H9 (cell line): ENCODE measurements around the gene EYA4. TPM values are rescaled to one million over a fixed set of nuclear protein-coding genes. Genes with fewer than 3 reads are reported as not detected.

ENCODE experiments used
- DNase-seq: peaks from one replicate; pipeline ENCODE4 v3.0.0-alpha.2; 2017
- H2AFZ ChIP-seq: one replicate; pipeline ENCODE4 v1.6.1; 2013; ENCODE audit warnings: mild to moderate bottlenecking, low read length, control low read depth, moderate library complexity
- H2AK5ac ChIP-seq: 2 replicates; pipeline ENCODE4 v1.6.1; 2013; ENCODE audit warnings: low read length, control low read depth, mixed read lengths; ENCODE audit not compliant: insufficient read length
- H2BK120ac ChIP-seq: one replicate; pipeline ENCODE4 v1.6.1; 2013; ENCODE audit warnings: low read depth, mild to moderate bottlenecking, low read length, control low read depth, inconsistent platforms; ENCODE audit not compliant: poor library complexity, severe bottlenecking
- H2BK12ac ChIP-seq: 2 replicates; pipeline ENCODE4 v1.6.1; 2013; ENCODE audit warnings: low read length, control low read depth, mixed read lengths, low read depth; ENCODE audit not compliant: insufficient read length
- H2BK15ac ChIP-seq: 2 replicates; pipeline ENCODE4 v1.6.1; 2013; ENCODE audit warnings: low read depth, low read length, control low read depth
- H2BK20ac ChIP-seq: one replicate; pipeline ENCODE4 v1.6.1; 2013; ENCODE audit warnings: low read depth, mild to moderate bottlenecking, low read length, control low read depth, inconsistent platforms; ENCODE audit not compliant: poor library complexity, severe bottlenecking
- H2BK5ac ChIP-seq: 2 replicates; pipeline ENCODE4 v1.6.1; 2013; ENCODE audit warnings: low read length, control low read depth, mixed read lengths; ENCODE audit not compliant: insufficient read length
- H3K14ac ChIP-seq: 2 replicates; pipeline ENCODE4 v1.6.1; 2013; ENCODE audit warnings: low read length, control low read depth; ENCODE audit not compliant: insufficient read depth
- H3K18ac ChIP-seq: 2 replicates; pipeline ENCODE4 v1.6.1; 2013; ENCODE audit warnings: low read depth, mild to moderate bottlenecking, mixed read lengths, low read length, control low read depth; ENCODE audit not compliant: insufficient read length
- H3K23ac ChIP-seq: 2 replicates; pipeline ENCODE4 v1.6.1; 2013; ENCODE audit warnings: low read length, control low read depth, mixed read lengths, low read depth; ENCODE audit not compliant: insufficient read length
- H3K23me2 ChIP-seq: 2 replicates; pipeline ENCODE4 v1.6.1; 2013; ENCODE audit warnings: low read depth, mild to moderate bottlenecking, mixed read lengths, low read length, control low read depth; ENCODE audit not compliant: insufficient read length, poor library complexity, severe bottlenecking
- H3K27ac ChIP-seq: 2 replicates; pipeline ENCODE4 v1.5.1; 2013; ENCODE audit warnings: low read length, control low read depth, mixed read lengths, low read depth; ENCODE audit not compliant: insufficient read length
- H3K27me3 ChIP-seq: 2 replicates; pipeline ENCODE4 v1.6.1; 2013; ENCODE audit warnings: low read length, control low read depth, inconsistent platforms; ENCODE audit not compliant: insufficient read depth
- H3K4ac ChIP-seq: 2 replicates; pipeline ENCODE4 v1.6.1; 2013; ENCODE audit warnings: low read depth, mild to moderate bottlenecking, control low read depth, inconsistent platforms, low read length, moderate library complexity
- H3K4me1 ChIP-seq: 2 replicates; pipeline ENCODE4 v1.6.1; 2013; ENCODE audit warnings: low read length, control low read depth, inconsistent platforms; ENCODE audit not compliant: insufficient read depth
- H3K4me2 ChIP-seq: 2 replicates; pipeline ENCODE4 v1.6.1; 2013; ENCODE audit warnings: low read length, control low read depth, mixed read lengths; ENCODE audit not compliant: insufficient read length, insufficient read depth
- H3K56ac ChIP-seq: 2 replicates; pipeline ENCODE4 v1.6.1; 2013; ENCODE audit warnings: low read depth, mild to moderate bottlenecking, mixed read lengths, low read length, control low read depth; ENCODE audit not compliant: insufficient read length
- H3K79me1 ChIP-seq: 2 replicates; pipeline ENCODE4 v1.6.1; 2013; ENCODE audit warnings: low read depth, mild to moderate bottlenecking, moderate library complexity, low read length, control low read depth, inconsistent platforms; ENCODE audit not compliant: insufficient read depth, poor library complexity, severe bottlenecking
- H3K79me2 ChIP-seq: 2 replicates; pipeline ENCODE4 v1.6.1; 2013; ENCODE audit warnings: low read length, control low read depth, inconsistent platforms; ENCODE audit not compliant: insufficient read depth
- H3K9ac ChIP-seq: 2 replicates; pipeline ENCODE4 v1.6.1; 2013; ENCODE audit warnings: low read length, control low read depth, mixed read lengths; ENCODE audit not compliant: insufficient read length; ENCODE audit errors: extremely low read depth
- H3K9me3 ChIP-seq: one replicate; pipeline ENCODE4 v1.6.1; 2013; ENCODE audit warnings: low read depth, low read length, inconsistent platforms; ENCODE audit not compliant: control insufficient read depth
- H3T11ph ChIP-seq: one replicate; pipeline ENCODE4 v1.6.1; 2013; ENCODE audit warnings: mild to moderate bottlenecking, low read length, control low read depth, inconsistent platforms
- H4K20me1 ChIP-seq: one replicate; pipeline ENCODE4 v1.6.1; 2013; ENCODE audit not compliant: control insufficient read depth, insufficient read length, insufficient read depth
- H4K5ac ChIP-seq: 2 replicates; pipeline ENCODE4 v1.6.1; 2013; ENCODE audit warnings: low read depth, mild to moderate bottlenecking, mixed read lengths, low read length, control low read depth; ENCODE audit not compliant: insufficient read length
- H4K8ac ChIP-seq: replicated peaks from 2 replicates; pipeline ENCODE4 v1.6.1; 2013; ENCODE audit warnings: low read length, control low read depth, mixed read lengths, low read depth; ENCODE audit not compliant: insufficient read length
- H4K91ac ChIP-seq: 2 replicates; pipeline ENCODE4 v1.6.1; 2013; ENCODE audit warnings: low read depth, mild to moderate bottlenecking, moderate library complexity, mixed read lengths, low read length, control low read depth; ENCODE audit not compliant: insufficient read length
- H3K27ac Mint-ChIP-seq, 3 experiments: 2 replicates in 2 of 3; 3 replicates in 1 of 3; pipeline ENCODE4 v1.8.0; 2020 to 2021; ENCODE audit warnings: mixed read lengths in 3 of 3, mild to moderate bottlenecking in 1 of 3, moderate library complexity in 1 of 3
- H3K27me3 Mint-ChIP-seq: 2 replicates; pipeline ENCODE4 v1.8.0; 2021; ENCODE audit warnings: low read depth, mild to moderate bottlenecking, moderate library complexity, mixed read lengths
- H3K36me3 Mint-ChIP-seq, 3 experiments: 2 replicates in 2 of 3; 3 replicates in 1 of 3; pipeline ENCODE4 v1.8.0; 2020 to 2021; ENCODE audit warnings: low read depth in 3 of 3, mixed read lengths in 3 of 3; ENCODE audit not compliant: insufficient read depth in 1 of 3
- H3K4me1 Mint-ChIP-seq, 2 experiments: 2 replicates each; pipeline ENCODE4 v1.8.0; 2020; ENCODE audit warnings: mixed read lengths in 2 of 2
- H3K4me3 Mint-ChIP-seq, 2 experiments: 2 replicates in 1 of 2; 3 replicates in 1 of 2; pipeline ENCODE4 v1.8.0; 2020 to 2021; ENCODE audit warnings: mild to moderate bottlenecking in 2 of 2, mixed read lengths in 2 of 2, moderate library complexity in 1 of 2
- H3K9me3 Mint-ChIP-seq, 2 experiments: 2 replicates in 1 of 2; 3 replicates in 1 of 2; pipeline ENCODE4 v1.8.0; 2020; ENCODE audit warnings: mild to moderate bottlenecking in 2 of 2, mixed read lengths in 2 of 2, moderate library complexity in 1 of 2
- WGBS: extraction: QIAGEN DNeasy Blood & Tissue Kit; methylation state at CpG from one replicate; pipeline ENCODE4 v1.1.7; 2013; ENCODE audit warnings: missing lambda C conversion rate, low lambda C conversion rate, mixed read lengths; ENCODE audit not compliant: insufficient read length; ENCODE audit errors: extremely low coverage; 5-methylcytosine and 5-hydroxymethylcytosine counted together
- total RNA-seq: library from RNA; stranded (reverse); gene quantifications from 2 replicates; pipeline ENCODE4 v1.2.1, GENCODE V29; 2021
- TF ChIP-seq, protein P1 (sequence below): fragments of 200-600 bp; sonication (generic); conservative IDR thresholded peaks from 3 replicates; pipeline ENCODE4 v1.8.0; 2021; ENCODE audit warnings: antibody characterized with exemption, mild to moderate bottlenecking

EYA4 gene
- total RNA-seq, 1 experiment from 2014 or later: 0.26 TPM

DNA sequence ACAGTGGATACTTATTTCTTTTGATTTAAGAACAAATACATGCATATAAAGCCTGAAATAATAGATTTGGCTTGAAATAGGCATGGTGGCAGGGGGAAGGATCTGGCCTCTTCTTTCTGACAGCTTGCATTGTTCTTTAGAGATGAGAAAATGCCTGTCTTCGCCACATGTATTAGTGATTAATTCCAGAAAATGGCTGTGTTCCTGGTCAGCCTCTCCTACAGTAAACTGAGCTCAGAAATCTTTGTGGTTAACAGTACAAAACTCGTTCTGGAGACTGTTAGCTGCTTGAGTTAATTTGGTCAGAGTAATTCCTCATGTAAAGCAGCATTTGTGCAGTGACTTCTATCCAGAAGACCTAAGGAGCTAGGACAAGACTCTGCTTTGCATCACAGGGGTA is 151.5 kb downstream of the EYA4 start:
- H3K18ac ChIP-seq: no peak overlapping the region
- H2BK15ac ChIP-seq: no peak overlapping the region
- H4K8ac ChIP-seq: no peak overlapping the region
- no peak overlapping the region for H3K4ac ChIP-seq
- no peak for DNase-seq
- no peaks in the 10 kb centered on the region for H3K9me3 Mint-ChIP-seq
- H2BK5ac ChIP-seq: no peak overlapping the region
- H3K23me2 ChIP-seq: no peaks in the 10 kb centered on the region
- no peak overlapping the region for H3K56ac ChIP-seq
- no peak overlapping the region for H2BK120ac ChIP-seq
- no peaks in the 10 kb centered on the region for H3K27me3 ChIP-seq
- H3K4me3 Mint-ChIP-seq: no peak overlapping the region
- WGBS: no CpG with 5 or more reads among the region's 2 CpGs
- H3K27ac ChIP-seq: no peak overlapping the region
- TF ChIP-seq, protein P1, sequence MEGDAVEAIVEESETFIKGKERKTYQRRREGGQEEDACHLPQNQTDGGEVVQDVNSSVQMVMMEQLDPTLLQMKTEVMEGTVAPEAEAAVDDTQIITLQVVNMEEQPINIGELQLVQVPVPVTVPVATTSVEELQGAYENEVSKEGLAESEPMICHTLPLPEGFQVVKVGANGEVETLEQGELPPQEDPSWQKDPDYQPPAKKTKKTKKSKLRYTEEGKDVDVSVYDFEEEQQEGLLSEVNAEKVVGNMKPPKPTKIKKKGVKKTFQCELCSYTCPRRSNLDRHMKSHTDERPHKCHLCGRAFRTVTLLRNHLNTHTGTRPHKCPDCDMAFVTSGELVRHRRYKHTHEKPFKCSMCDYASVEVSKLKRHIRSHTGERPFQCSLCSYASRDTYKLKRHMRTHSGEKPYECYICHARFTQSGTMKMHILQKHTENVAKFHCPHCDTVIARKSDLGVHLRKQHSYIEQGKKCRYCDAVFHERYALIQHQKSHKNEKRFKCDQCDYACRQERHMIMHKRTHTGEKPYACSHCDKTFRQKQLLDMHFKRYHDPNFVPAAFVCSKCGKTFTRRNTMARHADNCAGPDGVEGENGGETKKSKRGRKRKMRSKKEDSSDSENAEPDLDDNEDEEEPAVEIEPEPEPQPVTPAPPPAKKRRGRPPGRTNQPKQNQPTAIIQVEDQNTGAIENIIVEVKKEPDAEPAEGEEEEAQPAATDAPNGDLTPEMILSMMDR: no peak
- no peaks in the 10 kb centered on the region for H3K79me2 ChIP-seq
- H4K91ac ChIP-seq: no peak overlapping the region
- no peak overlapping the region for H4K5ac ChIP-seq
- no peaks in the 10 kb centered on the region for H3K36me3 Mint-ChIP-seq
- H3T11ph ChIP-seq: no peak overlapping the region
- no peak overlapping the region for H2AFZ ChIP-seq
- no peaks in the 10 kb centered on the region for H3K79me1 ChIP-seq
- H3K27ac Mint-ChIP-seq: no peak overlapping the region
- H3K4me1 ChIP-seq: peaks cover 3% of the 10 kb centered on the region
- no peaks in the 10 kb centered on the region for H4K20me1 ChIP-seq
- no peak overlapping the region for H2BK12ac ChIP-seq
- no peak overlapping the region for H2BK20ac ChIP-seq
- H3K4me1 Mint-ChIP-seq: peaks cover 15 to 19% of the 10 kb centered on the region in 2 experiments
- no peak overlapping the region for H3K9ac ChIP-seq
- H3K23ac ChIP-seq: no peak overlapping the region
- H3K14ac ChIP-seq: no peak overlapping the region
- H3K4me2 ChIP-seq: no peak overlapping the region
- H3K9me3 ChIP-seq: no peaks in the 10 kb centered on the region
- no peaks in the 10 kb centered on the region for H3K27me3 Mint-ChIP-seq
- no peak overlapping the region for H2AK5ac ChIP-seq
